HUDEP-2 (cell line): Measurements from ENCODE around the gene RPRM.
A peak's percentile ranks its signal among the peaks of the same experiment; 100 is the strongest.
"Not testable (repeated sequence)": the region's sequence is repeated elsewhere in the genome, so short reads cannot be mapped to it uniquely, and the experiment has no call there.

Experiments used
- DNase-seq, 76 experiments: peaks; one replicate each; lab custom pipeline; 2025; ENCODE audit not compliant: unreplicated experiment in 76 of 76; lab: John Stamatoyannopoulos, UW

Gene RPRM

GRCh38 chr2:153478289-153479261 lies at the start of gene RPRM:
RPRM (minus strand) TSS chr2:153478762; CDS start chr2:153478565, 197 bp downstream.
- peak in 38 of 76 experiments; percentile 1 to 50 (median 18) for DNase-seq

GRCh38 chr2:153519257-153519875 lies 40.8 kb upstream of the RPRM start:
- DNase-seq, result peak in 36 of 76 experiments; percentile 0 to 31 (median 10)

- DNase-seq, result no peak
These were observed 33.8 kb upstream of the RPRM start for GRCh38 chr2:153512331-153512730.

GRCh38 chr2:153510996-153511395 lies 32.4 kb upstream of the RPRM start:
- no peak for DNase-seq

- no peak for DNase-seq
These were observed 30.6 kb upstream of the RPRM start for GRCh38 chr2:153509133-153509532.

GRCh38 chr2:153506499-153506898 lies 27.9 kb upstream of the RPRM start:
- not testable (repeated sequence) for DNase-seq

- DNase-seq, result no peak
These were observed 20.9 kb upstream of the RPRM start for GRCh38 chr2:153499439-153499838.

- no peak for DNase-seq
These were observed 19.5 kb upstream of the RPRM start for GRCh38 chr2:153497938-153498629.

GRCh38 chr2:153495725-153496124 lies 17.2 kb upstream of the RPRM start:
- DNase-seq, result no peak

- no peak for DNase-seq
These were observed 9.5 kb upstream of the RPRM start for GRCh38 chr2:153488072-153488471.

- DNase-seq, result no peak
These were observed 8.9 kb upstream of the RPRM start for GRCh38 chr2:153487448-153487847.

GRCh38 chr2:153479573-153479972 lies 1.0 kb upstream of the RPRM start:
- DNase-seq, result no peak

- DNase-seq, result no peak
These were observed 800 bp downstream of the RPRM start for GRCh38 chr2:153477636-153478288.

- DNase-seq, result no peak
These were observed 1.5 kb downstream of the RPRM start for GRCh38 chr2:153476816-153477635.

- DNase-seq, result no peak
These were observed 2.1 kb downstream of the RPRM start for GRCh38 chr2:153476491-153476815.

- no peak for DNase-seq
These were observed 3.6 kb downstream of the RPRM start for GRCh38 chr2:153474876-153475435.

- no peak for DNase-seq
These were observed 4.2 kb downstream of the RPRM start for GRCh38 chr2:153474407-153474806.

- no peak for DNase-seq
These were observed 7.7 kb downstream of the RPRM start for GRCh38 chr2:153470867-153471266.

- DNase-seq, result no peak
These were observed 14.2 kb downstream of the RPRM start for GRCh38 chr2:153464395-153464794.
